DOHH2 (cell line): ENCODE results near the gene CNMD.

Source experiments
- CTCF ChIP-seq: fragments of 200-600 bp; sonication (generic); IDR thresholded peaks from one replicate; pipeline ENCODE4 v1.5.1; 2014; ENCODE audit warnings: antibody characterized with exemption, mild to moderate bottlenecking, low read depth, low read length; ENCODE audit not compliant: poor library complexity, severe bottlenecking
- EZH2phosphoT487 ChIP-seq: fragments of 200-600 bp; sonication (generic); IDR thresholded peaks from 2 replicates; pipeline ENCODE4 v1.6.1; 2017; ENCODE audit warnings: borderline replicate concordance, mild to moderate bottlenecking, antibody characterized with exemption, low read length, moderate library complexity, mixed read lengths

- TF ChIP-seq CTCF, result no peak
- TF ChIP-seq EZH2phosphoT487, result no peak
These were observed 35.9 kb upstream of the CNMD start for GRCh38 chr13:52775511-52775910.
